Measurements from ENCODE around the gene DNAJC5.

DNA sequence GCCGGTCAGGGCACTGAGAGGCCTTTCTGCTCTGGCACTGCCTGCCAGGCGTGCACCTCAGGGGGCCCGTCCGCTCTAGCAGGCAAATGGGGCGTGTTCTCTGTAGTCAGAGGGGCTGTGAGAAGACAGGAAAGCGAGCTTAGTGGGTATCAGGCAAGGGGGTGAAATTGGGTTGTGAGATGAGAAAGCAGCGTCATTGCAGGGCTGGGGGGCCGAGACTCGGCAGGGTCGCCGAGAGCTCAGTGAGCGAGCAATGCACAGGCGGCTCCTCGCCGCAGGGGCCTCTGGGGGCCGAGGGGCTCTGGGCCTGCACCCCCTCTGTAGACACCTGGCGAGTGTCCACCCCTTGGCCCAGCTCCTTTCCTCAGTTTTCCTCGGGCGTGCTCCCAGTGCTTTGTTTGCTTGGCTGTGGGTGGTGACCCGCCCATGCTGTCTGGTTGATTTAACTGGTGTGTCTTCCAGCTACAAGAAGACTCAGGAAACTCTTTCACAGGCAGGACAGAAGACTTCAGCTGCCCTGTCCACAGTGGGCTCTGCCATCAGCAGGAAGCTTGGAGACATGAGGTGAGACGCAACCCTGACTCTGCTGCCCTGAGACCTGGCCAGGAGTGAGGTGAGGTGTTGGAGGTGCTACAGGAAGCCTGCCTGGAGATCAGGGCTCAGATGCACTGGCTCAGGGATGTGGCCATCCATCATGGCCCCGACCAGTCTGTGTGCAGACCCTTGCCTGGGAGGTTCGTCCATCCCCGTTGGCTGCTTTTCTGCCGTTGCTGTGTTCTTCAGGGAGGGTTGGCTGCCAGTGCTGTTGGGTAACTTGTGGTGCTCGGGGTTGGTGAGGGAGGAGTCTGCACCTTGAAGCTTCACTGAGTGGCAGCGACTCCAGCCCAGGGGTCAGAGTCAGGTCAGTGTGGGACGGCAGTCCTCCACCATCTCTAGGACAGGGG is 12.4 kb upstream of the DNAJC5 start:
- TF ChIP-seq POLR2A (IDR thresholded peaks at IDR 0.05; ENCODE audit: low read length) (no peak), GATA1 (IDR thresholded peaks at IDR 0.05; ENCODE audit: low read depth, low read length) (no peak)
